Left ventricle myocardium superior (tissue), 1 donor: Measurements from ENCODE around the gene NKIRAS2. TPM values are rescaled to one million over a fixed set of nuclear protein-coding genes. Genes with fewer than 3 reads are reported as not detected.

Experiments used
- ATAC-seq: fragments of 200-7000 bp; cut with Tn5 transposase; one replicate; pipeline ENCODE4 v1.9.1; 2020; ENCODE audit warnings: mild to moderate bottlenecking, moderate library complexity
- DNase-seq: peaks from one replicate; pipeline ENCODE4 v3.0.0-alpha.2; 2020
- intact Hi-C: fragments of 100-400 bp; cut with micrococcal nuclease; formaldehyde crosslinking; loops from one replicate; pipeline ENCODE4 v1.11.0; 2022
- total RNA-seq: library from RNA; stranded (reverse); fragmentation: NEBNext Ultra II Directional; extraction: Animal tissue kit (Norgen Biotek cat#: 25700); gene quantifications from one replicate; pipeline ENCODE4 v1.2.1, GENCODE V29; 2021
- donor health status: DM: no; HTN: yes; CAD: no; lungs with severe emphysema.

NKIRAS2 gene
- total RNA-seq, 1 donor from 2014 or later: 44.8 TPM

- DNase-seq (no peak), ATAC-seq (no peak)
- intact Hi-C loops: no loop called here
Observed at GRCh38 chr17:42049834-42050392, 30.0 kb downstream of the NKIRAS2 start.

GRCh38 chr17:42050393-42051012, 30.6 kb downstream of the NKIRAS2 start, which contains the start of gene C17orf113:
Gene C17orf113 (minus strand): TSS chr17:42050601. CDS start chr17:42043376, 7,225 bp downstream.
- ATAC-seq: peak; percentile 85
- intact Hi-C loops: no loop called here
- DNase-seq: peak; percentile 78

- no peak for ATAC-seq
- intact Hi-C loops: no loop called here
- no peak for DNase-seq
Observed at GRCh38 chr17:42051013-42051400, 31.1 kb downstream of the NKIRAS2 start.

GRCh38 chr17:42051645-42052044, 31.8 kb downstream of the NKIRAS2 start:
- ATAC-seq (no peak), DNase-seq (no peak)
- intact Hi-C loops: no loop called here

- intact Hi-C loops: no loop called here
- DNase-seq (no peak), ATAC-seq (no peak)
Observed at GRCh38 chr17:42052346-42052877, 32.5 kb downstream of the NKIRAS2 start.

- no peak for DNase-seq
- ATAC-seq: no peak
- intact Hi-C loops: no loop called here
Observed at GRCh38 chr17:42053731-42054500, 34.0 kb downstream of the NKIRAS2 start.

GRCh38 chr17:42055027-42055426, 35.1 kb downstream of the NKIRAS2 start:
- no peak for DNase-seq
- intact Hi-C loops: no loop called here
- ATAC-seq: no peak

GRCh38 chr17:42055496-42055895, 35.6 kb downstream of the NKIRAS2 start:
- DNase-seq (no peak), ATAC-seq (no peak)

GRCh38 chr17:42056635-42057034, 36.7 kb downstream of the NKIRAS2 start:
- intact Hi-C loops: no loop called here
- no peak for ATAC-seq
- DNase-seq: no peak

More at GRCh38 chr17:42055496-42055895, 35.6 kb downstream of the NKIRAS2 start:
- intact Hi-C loops: no loop called here

- intact Hi-C loops: no loop called here
- DNase-seq (no peak), ATAC-seq (no peak)
Observed at GRCh38 chr17:42058063-42058462, 38.2 kb downstream of the NKIRAS2 start.

GRCh38 chr17:42059815-42060214, 39.9 kb downstream of the NKIRAS2 start:
- DNase-seq (no peak), ATAC-seq (no peak)
- intact Hi-C loops: no loop called here

GRCh38 chr17:42060231-42060630, 40.3 kb downstream of the NKIRAS2 start:
- no peak for DNase-seq
- no peak for ATAC-seq
- intact Hi-C loops: no loop called here

GRCh38 chr17:42061646-42062487, 42.0 kb downstream of the NKIRAS2 start:
- ATAC-seq (no peak), DNase-seq (no peak)
- intact Hi-C loops: no loop called here

- DNase-seq (no peak), ATAC-seq (no peak)
- intact Hi-C loops: no loop called here
Observed at GRCh38 chr17:42062681-42063080, 42.8 kb downstream of the NKIRAS2 start.

- intact Hi-C loops: no loop called here
- DNase-seq (no peak), ATAC-seq (no peak)
Observed at GRCh38 chr17:42065201-42065600, 45.3 kb downstream of the NKIRAS2 start.

- intact Hi-C loops: no loop called here
- peak; percentile 77 for DNase-seq
- peak; percentile 37 for ATAC-seq
Observed at GRCh38 chr17:42067371-42068091, 47.6 kb downstream of the NKIRAS2 start.

- ATAC-seq (no peak), DNase-seq (no peak)
- intact Hi-C loops: no loop called here
Observed at GRCh38 chr17:42068979-42069378, 49.1 kb downstream of the NKIRAS2 start.

GRCh38 chr17:42071810-42072209, 51.9 kb downstream of the NKIRAS2 start:
- ATAC-seq (no peak), DNase-seq (no peak)
- intact Hi-C loops: no loop called here
